Nephron progenitor cell (in vitro differentiated cells): Measurements from ENCODE around the gene DNMT3A.

Experiments used
- DNase-seq: peaks from one replicate; pipeline ENCODE4 v3.0.0; 2021
- H3K27ac Mint-ChIP-seq: 2 replicates; pipeline ENCODE4 v1.8.0; 2021; ENCODE audit warnings: mild to moderate bottlenecking, moderate library complexity, mixed read lengths
- H3K27me3 Mint-ChIP-seq: 2 replicates; pipeline ENCODE4 v1.8.0; 2021; ENCODE audit warnings: mild to moderate bottlenecking, low read depth, mixed read lengths; ENCODE audit not compliant: poor library complexity
- H3K36me3 Mint-ChIP-seq: 2 replicates; pipeline ENCODE4 v1.8.0; 2021; ENCODE audit warnings: low read depth, mixed read lengths
- H3K4me1 Mint-ChIP-seq: 2 replicates; pipeline ENCODE4 v1.8.0; 2021; ENCODE audit warnings: mixed read lengths
- H3K4me3 Mint-ChIP-seq: 2 replicates; pipeline ENCODE4 v1.8.0; 2021; ENCODE audit warnings: mild to moderate bottlenecking, moderate library complexity, mixed read lengths
- H3K9me3 Mint-ChIP-seq: 2 replicates; pipeline ENCODE4 v1.8.0; 2021; ENCODE audit warnings: mild to moderate bottlenecking, moderate library complexity, mixed read lengths
- CTCF ChIP-seq: fragments of 200-600 bp; sonication (generic); IDR thresholded peaks from 2 replicates; pipeline ENCODE4 v1.5.0; 2021; ENCODE audit warnings: antibody characterized with exemption

The DNMT3A gene

GRCh38 chr2:25316101-25316500 lies 25.6 kb downstream of the DNMT3A start:
- H3K27me3 Mint-ChIP-seq = peaks cover 1% of the 10 kb centered on the region
- H3K4me1 Mint-ChIP-seq = peaks cover 49% of the 10 kb centered on the region
- DNase-seq = no peak

GRCh38 chr2:25315316-25315680 lies 26.4 kb downstream of the DNMT3A start:
- no peak for TF ChIP-seq CTCF
- Mint-ChIP-seq H3K27ac (no peak overlapping the region), H3K4me3 (no peak overlapping the region)

More at GRCh38 chr2:25316101-25316500, 25.6 kb downstream of the DNMT3A start:
- no peak for TF ChIP-seq CTCF
- H3K27ac Mint-ChIP-seq = peak overlapping the region; percentile 57
- no peak overlapping the region for H3K4me3 Mint-ChIP-seq
- peaks cover 1% of the 10 kb centered on the region for H3K9me3 Mint-ChIP-seq
- peaks cover 1% of the 10 kb centered on the region for H3K36me3 Mint-ChIP-seq

GRCh38 chr2:25314514-25315315 lies 27.0 kb downstream of the DNMT3A start:
- H3K4me1 Mint-ChIP-seq = peaks cover 61% of the 10 kb centered on the region
- no peaks in the 10 kb centered on the region for H3K9me3 Mint-ChIP-seq
- H3K27ac Mint-ChIP-seq = no peak overlapping the region
- no peak for TF ChIP-seq CTCF
- no peaks in the 10 kb centered on the region for H3K27me3 Mint-ChIP-seq
- no peak overlapping the region for H3K4me3 Mint-ChIP-seq
- DNase-seq = peak; percentile 59
- no peaks in the 10 kb centered on the region for H3K36me3 Mint-ChIP-seq

More at GRCh38 chr2:25315316-25315680, 26.4 kb downstream of the DNMT3A start:
- Mint-ChIP-seq H3K4me1 (peaks cover 56% of the 10 kb centered on the region), H3K36me3 (no peaks in the 10 kb centered on the region), H3K27me3 (no peaks in the 10 kb centered on the region), H3K9me3 (no peaks in the 10 kb centered on the region)
- no peak for DNase-seq

- no peak overlapping the region for H3K27ac Mint-ChIP-seq
- no peak for TF ChIP-seq CTCF
- no peak for DNase-seq
- H3K36me3 Mint-ChIP-seq = no peaks in the 10 kb centered on the region
- no peaks in the 10 kb centered on the region for H3K27me3 Mint-ChIP-seq
- peaks cover 69% of the 10 kb centered on the region for H3K4me1 Mint-ChIP-seq
- no peaks in the 10 kb centered on the region for H3K9me3 Mint-ChIP-seq
- no peak overlapping the region for H3K4me3 Mint-ChIP-seq
Observed at GRCh38 chr2:25313711-25314513, 27.8 kb downstream of the DNMT3A start.

GRCh38 chr2:25312958-25313710 lies 28.6 kb downstream of the DNMT3A start:
- H3K4me3 Mint-ChIP-seq = no peak overlapping the region

More at GRCh38 chr2:25312958-25313710, 28.6 kb downstream of the DNMT3A start:
- no peak for TF ChIP-seq CTCF
- H3K36me3 Mint-ChIP-seq = no peaks in the 10 kb centered on the region
- DNase-seq = no peak
- H3K9me3 Mint-ChIP-seq = no peaks in the 10 kb centered on the region
- H3K27ac Mint-ChIP-seq = no peak overlapping the region
- no peaks in the 10 kb centered on the region for H3K27me3 Mint-ChIP-seq
- H3K4me1 Mint-ChIP-seq = peaks cover 74% of the 10 kb centered on the region
